Activated effector memory CD4-positive, alpha-beta T cell treated with Interleukin-2 at 50 U/mL for 16 hours (primary cell): ENCODE data around the gene RBBP8NL.
"Not testable (repeated sequence)": the region's sequence is repeated elsewhere in the genome, so short reads cannot be mapped to it uniquely, and the experiment has no call there.

ENCODE experiments used
- DNase-seq: peaks from one replicate; pipeline ENCODE4 v3.0.0-alpha.2; 2020

RBBP8NL gene

GRCh38 chr20:62390317-62391164, 36.8 kb downstream of the RBBP8NL start:
- no peak for DNase-seq

- no peak for DNase-seq
Observed at GRCh38 chr20:62389601-62390087, 37.7 kb downstream of the RBBP8NL start.

DNA sequence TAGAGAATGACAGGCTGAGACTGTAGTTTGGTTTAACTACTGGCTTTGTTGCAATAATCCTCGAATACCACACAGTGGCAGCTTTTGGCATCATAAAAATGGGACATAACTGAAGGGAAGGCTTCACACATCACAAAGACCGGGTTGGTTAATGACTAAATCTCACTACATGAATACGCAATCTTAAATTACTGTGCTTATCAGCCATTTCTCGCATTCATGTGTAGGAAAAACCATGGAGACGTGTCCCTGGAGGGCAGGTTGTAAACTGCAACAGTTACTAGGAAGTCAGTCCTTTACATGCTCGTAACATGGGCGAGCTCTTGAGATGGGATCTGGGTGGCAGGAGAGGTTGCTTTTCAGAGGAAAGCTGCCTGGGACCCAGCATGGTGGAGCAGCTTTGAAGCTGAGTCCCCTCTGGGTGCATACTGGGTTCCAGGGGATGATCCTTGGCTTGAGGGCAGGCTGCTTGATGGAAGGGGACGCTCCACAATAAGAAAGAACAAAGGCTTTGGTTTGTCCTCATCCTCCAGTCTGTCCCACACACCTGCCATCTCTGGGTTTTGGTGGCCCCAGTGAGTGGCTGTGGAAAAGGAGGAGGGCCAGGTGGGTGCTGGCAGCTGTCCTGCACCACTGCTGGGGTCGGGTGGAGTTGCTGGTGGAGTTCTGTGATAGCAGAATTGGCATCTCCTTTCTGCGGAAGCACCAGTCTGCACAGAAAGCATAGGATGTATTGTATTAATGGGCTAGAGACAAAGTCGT, 38.3 kb downstream of the RBBP8NL start:
- DNase-seq, result no peak

- no peak for DNase-seq
Observed at GRCh38 chr20:62387933-62388635, 39.3 kb downstream of the RBBP8NL start.

GRCh38 chr20:62387219-62387913, 40.0 kb downstream of the RBBP8NL start:
- DNase-seq, result no peak

DNA sequence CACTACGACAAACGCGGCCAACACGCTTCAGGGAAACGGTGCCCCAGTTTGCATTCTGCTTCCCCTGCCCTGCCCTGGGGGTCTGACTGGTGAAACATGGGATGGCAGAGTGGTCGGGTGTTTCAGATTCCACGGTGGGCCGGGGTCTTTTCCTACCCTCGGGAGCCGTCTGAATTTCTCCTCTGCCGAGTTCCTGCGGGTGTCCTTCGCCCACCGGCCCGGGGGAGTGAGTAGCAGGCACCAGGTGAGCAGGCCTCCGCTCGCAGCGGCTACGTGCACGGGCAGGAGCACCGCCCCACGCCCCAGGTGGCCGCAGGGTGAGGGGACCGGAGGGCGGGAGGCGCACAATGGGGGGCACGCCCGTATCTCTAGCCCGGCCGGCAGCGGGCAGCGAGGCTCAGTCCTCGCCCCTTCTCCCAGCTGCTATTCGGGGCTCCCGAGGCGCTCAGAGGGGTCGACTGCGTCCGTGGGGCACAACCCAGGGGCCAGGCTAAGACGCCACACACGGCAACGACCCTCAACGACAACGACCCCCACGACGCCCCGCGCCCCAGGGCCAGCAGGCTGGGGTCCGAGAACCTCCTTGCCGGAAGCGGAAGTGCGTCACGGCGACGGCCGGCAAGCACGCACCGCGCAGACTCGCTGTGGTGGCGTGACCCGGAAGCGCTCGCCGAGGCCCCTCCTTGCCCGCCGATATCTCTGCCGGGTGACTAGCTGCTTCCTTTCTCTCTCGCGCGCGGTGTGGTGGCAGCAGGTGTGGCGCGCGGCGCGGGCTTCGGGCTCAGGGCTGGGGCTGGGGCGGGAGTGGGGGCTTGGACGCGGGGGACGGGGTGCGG, 40.7 kb downstream of the RBBP8NL start, which contains the start of gene RPS21:
TSS of gene RPS21 (plus strand) at position 721 of the 836 bp plus-strand sequence. CDS start 236 bp downstream, outside the sequence.
- peak; percentile 90 for DNase-seq

- DNase-seq, result peak; percentile 65
Observed at GRCh38 chr20:62382306-62383198, 44.8 kb downstream of the RBBP8NL start.

- no peak for DNase-seq
Observed at GRCh38 chr20:62381842-62382241, 45.5 kb downstream of the RBBP8NL start.

GRCh38 chr20:62381202-62381797, 46.0 kb downstream of the RBBP8NL start:
- DNase-seq, result no peak

DNA sequence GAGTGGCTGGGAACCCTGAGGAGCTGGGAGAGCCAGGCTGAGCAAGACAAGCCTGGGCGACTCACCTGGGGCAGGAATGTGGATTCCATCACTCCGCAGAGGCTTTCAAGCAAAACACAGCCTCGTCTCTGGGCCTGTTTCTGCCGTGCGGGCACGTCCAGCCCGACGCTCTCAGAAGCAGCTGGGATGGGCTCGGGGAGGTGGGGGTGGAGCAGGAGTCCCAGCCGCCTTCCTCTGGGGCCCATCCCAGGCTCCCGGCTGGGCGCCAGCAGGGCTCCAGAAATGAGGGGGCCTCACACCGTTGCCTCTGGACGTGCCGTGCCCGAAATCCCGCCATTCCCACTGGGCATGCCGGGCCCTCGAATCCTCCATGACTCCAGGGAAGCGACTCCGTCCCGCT, 49.1 kb downstream of the RBBP8NL start:
- DNase-seq, result no peak

GRCh38 chr20:62377615-62378178, 49.6 kb downstream of the RBBP8NL start:
- DNase-seq, result no peak

GRCh38 chr20:62377064-62377461, 50.3 kb downstream of the RBBP8NL start:
- no peak for DNase-seq

GRCh38 chr20:62376112-62377063, 51.0 kb downstream of the RBBP8NL start:
- no peak for DNase-seq

- no peak for DNase-seq
Observed at GRCh38 chr20:62374331-62375152, 52.8 kb downstream of the RBBP8NL start.

- not testable (repeated sequence) for DNase-seq
Observed at GRCh38 chr20:62373631-62374179, 53.6 kb downstream of the RBBP8NL start.

DNA sequence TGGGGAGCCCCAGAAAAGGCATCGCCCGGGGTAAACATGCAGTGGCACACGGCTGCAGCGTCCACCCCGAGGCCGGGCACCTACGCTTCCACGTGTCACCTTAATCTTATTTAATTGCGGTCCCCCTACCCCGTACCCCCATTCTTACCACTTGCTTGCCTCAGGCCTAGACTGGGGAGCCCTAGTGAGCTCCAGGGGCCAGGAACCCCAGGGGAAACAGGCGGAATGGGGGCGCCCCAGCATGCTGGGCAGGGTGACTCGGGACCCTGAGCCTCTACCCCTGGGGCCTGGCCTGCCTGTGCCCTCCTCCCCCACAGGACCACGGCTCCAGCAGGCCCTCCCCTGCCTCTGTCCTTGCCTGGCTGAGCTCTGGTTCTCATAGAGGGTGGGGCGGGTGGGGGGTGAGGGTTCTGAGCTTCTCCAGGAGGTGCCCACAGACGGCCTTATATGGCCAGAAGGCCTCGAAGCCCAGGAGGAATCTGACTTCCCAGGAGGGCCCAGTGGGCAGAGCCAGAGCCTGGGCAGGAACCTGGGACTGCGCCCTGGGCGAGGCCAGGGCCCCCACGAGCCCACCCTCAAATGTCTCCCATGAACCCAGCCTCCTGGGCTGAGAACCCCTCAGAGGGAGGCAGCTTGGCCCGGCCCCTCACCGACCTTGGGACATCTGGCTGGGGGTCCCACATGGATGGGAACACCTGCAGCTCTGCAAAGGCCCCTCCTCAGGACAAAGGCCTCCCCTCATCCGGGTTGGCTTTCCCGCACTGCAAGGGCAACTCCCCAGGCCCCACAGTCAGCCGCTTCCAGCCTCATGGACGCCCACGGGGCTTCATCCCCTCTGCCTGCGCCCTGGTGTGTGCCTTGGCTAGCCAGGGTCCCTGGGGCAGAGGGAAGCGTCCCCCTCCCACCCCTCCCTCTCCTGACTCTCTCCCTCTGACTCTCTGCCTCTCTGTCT, 55.0 kb downstream of the RBBP8NL start:
- no peak for DNase-seq
